ENCODE measurements around the gene WDR49.

Gene WDR49

DNA sequence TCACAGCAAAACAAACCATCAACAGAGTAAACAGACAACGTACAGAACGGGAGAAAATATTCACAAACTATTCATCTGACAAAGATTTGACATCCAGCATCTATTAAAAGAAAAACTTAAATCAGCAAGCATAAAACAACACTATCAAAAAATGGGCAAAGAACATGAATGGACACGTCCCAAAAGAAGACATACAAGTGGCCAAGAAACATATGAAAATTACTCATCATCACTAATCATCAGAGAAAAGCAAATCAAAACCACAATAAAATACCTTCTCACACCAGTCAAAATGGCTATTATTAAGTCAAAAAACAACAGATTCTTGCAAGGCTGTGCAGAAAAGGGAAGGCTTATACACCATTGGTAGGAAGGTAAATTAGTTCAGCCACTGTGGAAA is 166.2 kb downstream of the WDR49 start:
- DNase-seq (ENCODE audit: low spot score), result no peak

DNA sequence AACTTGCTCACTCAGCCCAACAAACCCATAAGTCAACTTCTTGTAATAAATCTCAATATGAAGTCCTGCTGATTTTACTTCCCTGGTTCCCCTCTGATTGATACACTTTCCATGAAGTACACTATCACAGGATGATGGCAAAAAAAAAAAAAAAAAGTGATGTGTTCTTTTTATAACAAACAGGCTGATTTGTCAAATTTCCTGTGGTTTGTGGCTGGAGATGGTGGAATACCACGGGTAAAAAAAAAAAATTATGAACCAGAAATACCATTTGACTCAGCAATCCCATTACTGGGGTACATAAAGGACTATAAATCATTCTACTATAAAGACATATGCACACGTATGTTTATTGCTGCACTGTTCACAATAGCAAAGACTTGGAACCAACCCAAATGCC is 169.2 kb downstream of the WDR49 start:
- no peak for DNase-seq (ENCODE audit: low spot score)

DNA sequence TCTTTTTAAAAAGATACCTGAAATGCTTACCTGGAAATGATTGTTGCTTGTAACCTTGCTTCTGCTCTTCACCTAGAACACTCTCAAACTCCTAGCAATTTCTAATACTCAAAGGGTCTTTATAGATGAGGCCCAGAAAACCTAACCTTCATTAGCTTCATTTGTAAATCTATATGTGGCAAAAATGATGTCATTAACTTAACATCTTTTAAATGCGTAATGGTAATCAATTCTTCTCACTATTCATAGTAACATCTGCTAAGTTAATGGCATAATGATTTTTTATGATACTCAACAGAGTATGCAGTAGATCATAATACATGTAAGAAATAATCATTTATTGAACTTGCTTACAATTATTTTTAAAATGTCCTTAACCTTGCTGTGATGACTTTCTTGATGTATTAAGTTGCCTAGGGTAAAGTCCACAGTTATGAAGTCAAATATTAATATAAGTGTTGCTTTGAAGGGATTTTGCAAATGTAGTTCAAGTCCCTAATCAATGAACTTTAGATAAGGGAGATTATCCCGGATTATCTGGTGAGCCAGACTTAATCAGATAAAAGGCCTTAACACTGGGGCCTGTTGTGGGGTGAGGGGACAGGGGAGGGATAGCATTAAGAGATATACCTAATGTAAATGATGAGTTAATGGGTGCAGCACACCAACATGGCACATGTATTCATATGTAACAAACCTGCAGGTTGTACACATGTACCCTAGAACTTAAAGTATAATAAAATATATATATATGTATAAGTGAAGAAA is 169.8 kb downstream of the WDR49 start:
- no peak for DNase-seq (ENCODE audit: low spot score)

- DNase-seq (ENCODE audit: low spot score), result no peak
These were observed 172.6 kb downstream of the WDR49 start for GRCh38 chr3:167481164-167481563.

GRCh38 chr3:167480748-167481147 is 173.0 kb downstream of the WDR49 start:
- no peak for DNase-seq (ENCODE audit: low spot score)

GRCh38 chr3:167473863-167474262 is 179.9 kb downstream of the WDR49 start, which contains the start of gene SERPINI2:
Gene SERPINI2 (minus strand): TSS chr3:167474042. CDS start chr3:167471834, 2,208 bp downstream.
- DNase-seq (ENCODE audit: low spot score), result no peak

- no peak for DNase-seq (ENCODE audit: low spot score)
These were observed 184.4 kb downstream of the WDR49 start for GRCh38 chr3:167469381-167469780.

DNA sequence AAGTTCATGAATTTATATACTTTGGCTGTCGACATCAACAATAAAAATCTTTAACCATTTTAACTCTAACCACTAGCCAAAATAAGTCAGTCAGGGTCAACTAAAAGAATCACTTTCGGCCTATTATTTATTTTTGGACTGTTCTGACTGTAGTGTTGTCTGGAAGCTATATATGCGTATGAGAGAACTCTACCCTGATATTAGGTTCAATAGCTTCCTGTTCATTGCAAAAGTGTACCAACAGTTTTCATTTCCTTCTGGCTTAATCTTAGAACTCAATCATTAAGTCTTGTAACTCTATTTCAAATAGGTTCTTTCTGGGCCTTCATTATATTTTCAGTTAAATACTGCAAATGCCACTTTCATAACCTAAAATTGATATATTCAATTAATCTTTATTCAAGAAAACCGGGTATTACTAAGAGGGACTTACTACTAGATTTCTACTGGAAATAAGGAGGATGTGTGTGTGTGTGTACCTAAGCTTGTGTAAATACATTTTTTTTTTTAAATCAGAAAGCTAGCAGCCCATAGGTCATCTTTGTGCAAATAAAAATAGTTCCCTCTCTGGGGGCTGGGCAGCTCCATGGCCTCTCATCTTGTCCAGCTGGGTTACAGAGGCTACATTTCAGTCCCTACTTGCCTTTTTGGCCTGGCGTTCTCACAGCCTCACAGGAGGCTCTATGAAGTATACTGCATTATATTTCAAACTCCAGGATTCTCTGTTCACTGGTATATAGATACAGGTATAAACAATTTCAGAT is 185.7 kb downstream of the WDR49 start:
- no peak for DNase-seq (ENCODE audit: low spot score)

DNA sequence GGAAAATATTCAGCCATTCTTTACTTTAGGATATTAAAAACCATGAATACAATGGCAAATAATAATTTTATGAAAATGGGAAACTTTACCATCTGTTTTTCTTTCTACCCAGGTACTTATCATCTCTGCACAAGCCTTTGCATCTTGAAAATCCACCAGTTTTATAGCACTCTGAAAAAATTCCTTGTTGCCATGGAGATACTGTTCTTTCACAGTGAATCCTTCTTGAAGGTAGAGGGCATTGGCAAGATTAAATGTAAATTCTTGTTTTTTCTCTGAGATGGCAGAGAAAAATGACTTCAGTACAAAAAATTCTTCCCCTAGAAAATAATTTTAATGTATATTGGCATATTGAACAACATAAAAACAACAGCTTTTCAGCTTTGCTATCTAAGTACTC is 186.8 kb downstream of the WDR49 start:
- DNase-seq (ENCODE audit: low spot score), result no peak

DNA sequence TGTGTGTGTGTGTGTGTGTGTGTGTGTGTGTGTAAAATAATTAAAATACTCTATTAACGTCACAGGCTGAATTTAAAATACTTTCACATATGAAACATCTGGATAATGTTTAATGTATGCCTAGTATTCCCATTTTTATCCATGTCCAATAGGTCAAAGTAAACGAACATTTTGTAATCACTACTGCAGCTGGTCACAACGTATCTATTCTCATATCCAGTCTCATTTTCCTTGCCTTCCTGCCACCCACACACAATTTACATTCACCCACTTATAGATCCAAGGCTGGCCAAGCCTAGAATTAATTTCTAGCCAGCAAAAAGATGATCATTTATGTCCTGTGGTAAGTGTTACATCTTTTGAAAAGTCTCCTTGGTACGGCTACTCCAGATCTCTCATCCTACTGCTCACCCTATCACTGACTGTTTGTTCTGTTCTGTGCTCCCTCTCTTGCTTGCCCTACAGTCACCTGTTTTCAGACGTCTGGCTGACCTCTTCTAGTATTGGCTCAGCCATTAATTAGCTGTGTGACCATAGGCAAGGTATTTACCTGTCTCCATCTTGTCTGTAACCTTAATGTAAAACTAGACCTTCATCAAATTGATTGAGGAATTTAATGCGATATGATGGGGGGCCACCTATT is 197.5 kb downstream of the WDR49 start:
- DNase-seq (ENCODE audit: low spot score), result no peak

GRCh38 chr3:167453815-167454214 is 199.9 kb downstream of the WDR49 start:
- DNase-seq (ENCODE audit: low spot score), result no peak

DNA sequence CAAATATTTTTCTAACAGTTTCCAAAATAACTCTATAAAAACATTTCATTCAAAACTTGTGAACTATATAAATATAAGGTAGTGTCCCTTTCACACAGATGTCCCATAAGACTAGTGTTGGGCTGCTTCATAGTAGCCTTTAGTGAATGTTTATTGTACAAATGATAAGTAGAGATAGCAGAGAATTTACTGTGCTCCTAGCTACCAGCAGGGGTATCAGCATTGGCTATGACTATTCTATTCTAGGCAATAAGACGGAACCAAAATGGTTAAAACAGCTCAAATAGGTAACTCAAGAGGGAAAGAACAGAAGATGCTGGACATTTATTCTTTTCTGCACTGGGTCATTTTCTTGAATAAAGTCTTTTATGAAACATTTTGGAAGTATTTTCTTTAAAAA is 202.5 kb downstream of the WDR49 start:
- peak; percentile 5 for DNase-seq (ENCODE audit: low spot score)

- no peak for DNase-seq (ENCODE audit: low spot score)
These were observed 203.1 kb downstream of the WDR49 start for GRCh38 chr3:167450675-167451074.

DNA sequence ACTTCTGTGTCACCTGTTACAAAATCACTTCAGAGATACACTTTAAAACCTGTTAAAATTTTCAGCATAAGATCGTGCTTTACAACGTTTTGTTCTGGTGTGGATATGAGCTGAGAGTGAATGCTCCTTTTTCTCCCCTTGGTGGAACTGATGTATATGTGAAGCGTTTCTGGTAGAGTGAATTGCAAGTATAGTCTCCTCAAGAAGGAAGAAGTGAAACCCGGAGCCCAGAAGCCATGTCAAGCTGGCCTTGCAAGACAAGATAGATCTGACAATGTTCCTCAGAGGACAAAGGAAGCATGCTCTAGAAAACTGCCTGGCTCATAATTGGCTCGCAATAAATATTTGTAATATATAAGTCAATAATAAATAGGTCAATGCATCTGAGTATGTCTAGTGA is 203.5 kb downstream of the WDR49 start:
- DNase-seq (ENCODE audit: low spot score), result no peak

- no peak for DNase-seq (ENCODE audit: low spot score)
These were observed 208.3 kb downstream of the WDR49 start for GRCh38 chr3:167445491-167445890.

- no peak for DNase-seq (ENCODE audit: low spot score)
These were observed 212.5 kb downstream of the WDR49 start for GRCh38 chr3:167441256-167441655.

- DNase-seq (ENCODE audit: low spot score), result no peak
These were observed 216.2 kb downstream of the WDR49 start for GRCh38 chr3:167437428-167438139.
